Stimulated activated CD8-positive, alpha-beta memory T cell treated with anti-CD3 and anti-CD28 coated beads, Interleukin-4, amount 100 ng/mL, for 48 hours (primary cell): Measurements from ENCODE around the gene POLE.
A peak's percentile ranks its signal among the peaks of the same experiment; 100 is the strongest.
"Not testable (repeated sequence)": the region's sequence is repeated elsewhere in the genome, so short reads cannot be mapped to it uniquely, and the experiment has no call there.

Source experiments
- DNase-seq: peaks from one replicate; pipeline ENCODE4 v3.0.0-alpha.2; 2020

Gene POLE

GRCh38 chr12:132610051-132610759, 76.9 kb downstream of the POLE start, which contains the start of gene LRCOL1:
Gene LRCOL1 (minus strand): TSS chr12:132610582. CDS start chr12:132606251, 4,331 bp downstream.
- no peak for DNase-seq

GRCh38 chr12:132608231-132609171, 78.6 kb downstream of the POLE start:
- no peak for DNase-seq

GRCh38 chr12:132606927-132607326, 80.2 kb downstream of the POLE start:
- DNase-seq: no peak

DNA sequence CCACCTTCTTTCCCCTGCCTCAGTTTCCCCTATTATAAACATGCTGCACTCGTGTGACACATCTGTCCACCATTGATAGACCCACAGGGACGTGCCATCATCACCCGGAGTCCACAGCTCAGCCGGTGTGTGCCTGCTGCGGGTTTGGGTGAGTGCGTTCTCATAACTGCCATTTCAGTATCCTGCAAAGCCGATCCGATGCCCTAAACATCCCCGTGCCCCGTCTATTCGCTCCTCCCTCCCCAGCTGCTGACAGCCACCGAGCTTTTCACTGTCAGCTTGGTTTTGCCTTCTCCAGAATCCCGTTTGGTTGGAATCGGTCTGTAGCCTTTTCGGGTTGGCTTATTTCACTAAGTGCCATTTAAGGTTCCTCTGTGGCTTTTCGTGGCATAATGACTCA, 80.7 kb downstream of the POLE start:
- no peak for DNase-seq

DNA sequence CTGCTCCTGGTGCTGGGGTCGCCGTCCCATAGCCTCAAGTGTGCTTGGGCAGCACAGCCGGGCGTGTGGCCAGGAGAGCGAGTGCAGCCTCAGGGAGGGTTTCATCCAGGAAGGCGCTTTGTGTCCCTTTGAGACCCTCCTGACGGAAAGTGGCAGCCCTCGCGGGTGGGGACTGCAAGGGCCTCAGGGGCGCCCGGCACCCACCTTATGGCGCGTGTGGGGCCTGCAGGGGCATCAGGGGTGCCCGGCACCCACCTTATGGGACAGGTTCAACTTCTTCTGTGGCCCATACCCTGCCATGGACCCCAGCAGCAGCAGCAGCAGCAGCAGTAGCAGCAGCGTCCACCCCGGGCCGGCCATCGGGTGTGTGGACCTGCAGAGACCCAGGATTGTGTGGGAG, 81.2 kb downstream of the POLE start:
- no peak for DNase-seq

DNA sequence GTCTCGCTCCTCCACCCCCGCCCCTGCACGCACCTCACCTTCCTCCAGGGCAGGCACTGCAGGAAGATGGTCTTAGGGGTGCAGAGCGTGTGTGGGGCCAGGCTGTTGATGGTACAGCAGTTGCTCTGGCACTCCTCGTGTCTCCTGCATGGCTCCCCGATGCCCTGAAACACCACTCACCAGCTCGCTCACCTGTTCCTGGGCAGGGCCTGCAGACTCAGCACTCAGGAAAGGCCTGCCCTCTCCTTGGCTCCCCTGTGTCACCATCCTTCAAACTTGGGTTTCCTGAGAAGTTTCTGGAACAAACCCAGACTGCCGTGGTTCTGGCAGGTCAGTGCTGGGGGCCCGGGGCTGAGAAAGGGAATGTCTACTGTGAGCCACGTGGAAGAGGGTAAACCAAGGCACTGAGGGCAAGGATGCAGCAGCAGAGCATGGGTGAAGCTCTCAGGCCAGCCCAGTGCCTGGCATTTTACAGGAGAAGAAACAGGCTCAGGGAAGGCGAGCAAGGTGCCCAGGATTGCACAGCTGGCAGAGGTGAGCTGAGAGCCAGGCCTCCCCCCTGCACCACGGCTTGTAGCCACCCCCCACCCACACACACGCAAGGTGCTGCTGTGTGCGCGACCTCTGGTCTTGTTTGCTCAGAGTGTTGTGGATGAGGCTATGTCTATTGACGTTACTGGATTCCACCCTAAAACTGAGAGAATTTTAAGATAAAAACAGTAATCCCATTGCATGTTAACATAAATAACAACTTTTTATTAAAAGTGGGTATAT, 82.3 kb downstream of the POLE start:
- no peak for DNase-seq

GRCh38 chr12:132604151-132604618, 83.0 kb downstream of the POLE start:
- no peak for DNase-seq

DNA sequence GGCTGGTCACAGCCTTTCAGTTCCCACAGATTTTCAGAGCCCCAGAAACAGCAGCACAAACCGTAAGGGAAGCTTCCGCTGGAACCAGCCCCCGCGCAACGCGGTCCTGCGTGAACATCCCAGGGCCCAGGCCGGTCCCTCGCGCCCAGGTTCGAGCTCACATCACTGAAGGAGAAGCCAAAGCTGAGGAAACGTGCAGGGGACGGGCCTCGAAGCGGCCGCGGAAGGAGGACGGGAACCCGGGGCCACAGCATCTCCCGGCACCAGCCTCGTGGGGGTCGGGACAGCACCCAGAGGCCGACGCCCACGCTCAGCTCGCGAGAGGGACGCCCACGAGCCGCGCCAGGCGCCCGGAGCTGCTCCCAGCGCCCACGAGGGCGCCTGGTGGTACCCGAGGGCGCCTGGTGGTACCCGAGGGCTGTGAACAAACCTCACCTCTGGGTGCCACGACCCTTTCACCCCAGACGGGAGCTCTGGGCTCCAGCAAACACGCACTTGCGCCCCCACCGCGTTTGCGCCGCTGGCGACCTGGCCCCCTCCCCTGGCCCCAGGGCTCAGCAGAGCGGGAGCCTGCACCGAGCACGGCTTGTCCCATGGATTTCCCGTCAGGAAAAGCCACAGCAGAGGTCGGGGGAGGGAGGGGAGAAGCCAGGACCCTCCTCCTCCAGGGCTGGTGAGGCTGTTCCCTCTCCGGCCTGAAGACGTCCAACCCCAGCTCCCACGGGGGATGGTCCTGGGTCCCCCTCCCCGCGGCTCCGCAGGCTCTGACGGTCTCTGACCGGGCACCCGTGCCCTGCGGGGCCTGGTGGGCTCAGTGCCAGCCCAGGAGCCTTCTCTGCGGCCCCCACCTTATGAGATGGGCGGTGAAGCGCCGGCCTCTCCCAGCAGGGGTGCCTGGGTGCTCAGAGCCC, 83.6 kb downstream of the POLE start:
- DNase-seq: no peak

GRCh38 chr12:132602572-132603239, 84.4 kb downstream of the POLE start:
- no peak for DNase-seq

GRCh38 chr12:132601171-132601883, 85.8 kb downstream of the POLE start:
- no peak for DNase-seq

DNA sequence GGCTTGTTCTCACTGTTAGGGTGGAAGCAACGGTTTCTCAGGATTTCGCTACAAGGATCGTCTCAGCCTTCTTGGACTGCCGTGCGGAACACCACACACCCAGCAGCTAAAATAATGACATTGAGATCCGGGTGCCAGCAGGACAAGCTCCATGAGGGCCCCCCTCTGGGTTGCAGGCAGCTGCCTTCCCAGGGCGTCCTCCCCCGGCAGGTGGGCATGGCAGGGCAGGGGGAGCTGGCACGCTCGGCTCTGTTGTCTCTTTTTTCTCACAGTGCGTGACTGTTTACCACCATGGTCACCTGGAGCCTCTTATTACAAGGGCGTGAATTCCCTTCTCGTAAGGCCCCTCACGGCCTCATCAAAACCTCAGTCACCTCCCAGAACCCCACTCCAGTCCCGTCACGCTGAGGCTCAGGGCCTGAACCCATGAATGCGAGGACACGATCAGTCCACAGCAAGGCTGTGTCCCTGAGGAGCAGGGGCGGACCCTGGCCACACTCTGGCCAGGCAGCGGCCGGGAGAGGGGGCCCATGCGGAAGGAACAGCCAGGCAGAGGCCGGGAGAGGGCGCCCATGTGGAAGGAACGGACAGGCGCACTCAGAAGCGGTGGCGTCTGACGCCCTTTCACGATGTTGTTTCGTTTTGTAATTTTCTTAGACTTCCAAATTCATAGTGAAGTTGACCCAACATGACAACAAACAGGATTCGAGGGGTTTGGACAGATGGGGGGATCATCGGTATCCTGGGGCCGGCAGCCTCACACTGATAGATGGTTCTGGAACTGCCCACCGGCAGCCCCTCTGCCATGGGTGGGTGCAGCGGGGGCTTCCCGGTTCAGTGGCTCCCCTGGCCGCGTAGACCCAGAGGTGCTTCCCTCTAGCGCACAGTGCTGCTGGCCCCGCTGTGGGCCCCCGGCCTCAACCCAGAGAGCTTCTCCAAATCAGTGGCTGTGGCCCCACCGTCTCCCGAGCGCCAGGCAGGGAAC, 86.8 kb downstream of the POLE start:
- DNase-seq: peak; percentile 49

DNA sequence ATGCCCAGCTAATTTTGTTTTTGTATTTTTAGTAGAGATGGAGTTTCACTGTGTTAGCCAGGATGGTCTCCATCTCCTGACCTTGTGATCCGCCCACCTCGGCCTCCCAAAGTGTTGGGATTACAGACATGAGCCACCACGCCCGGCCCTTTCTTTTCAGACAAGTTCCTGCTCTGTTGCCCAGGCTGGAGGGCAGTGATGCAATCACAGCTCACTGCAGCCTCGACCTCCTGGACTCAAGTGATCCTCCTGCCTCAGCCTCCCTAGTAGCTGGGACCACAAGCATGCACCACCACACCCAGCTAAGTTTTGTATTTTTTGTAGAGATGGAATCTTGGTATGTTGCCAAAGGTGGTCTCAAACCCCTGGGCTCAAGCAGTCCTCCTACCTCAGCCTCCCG, 87.6 kb downstream of the POLE start:
- not testable (repeated sequence) for DNase-seq

- DNase-seq: no peak
Observed at GRCh38 chr12:132597333-132598316, 89.5 kb downstream of the POLE start.

- no peak for DNase-seq
Observed at GRCh38 chr12:132596016-132596415, 91.1 kb downstream of the POLE start.

DNA sequence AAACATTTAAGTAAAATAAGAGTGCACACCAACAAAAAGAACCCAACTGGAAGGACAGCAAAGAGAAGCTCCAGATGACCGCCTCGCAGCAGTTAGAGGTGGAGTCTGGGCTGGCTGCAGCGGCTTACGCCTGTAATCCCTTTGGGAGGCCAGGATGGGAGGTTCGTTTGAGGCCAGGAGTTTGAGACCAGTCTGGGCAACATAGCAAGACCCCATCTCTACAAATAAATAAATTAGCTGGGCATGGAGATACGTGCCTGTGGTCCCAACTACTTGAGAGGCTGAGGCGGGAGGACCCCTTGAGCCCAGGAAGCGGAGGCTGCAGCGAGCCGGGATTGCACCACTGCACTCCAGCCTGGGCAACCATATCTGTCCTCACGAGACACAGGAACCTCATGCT, 92.0 kb downstream of the POLE start:
- no peak for DNase-seq

DNA sequence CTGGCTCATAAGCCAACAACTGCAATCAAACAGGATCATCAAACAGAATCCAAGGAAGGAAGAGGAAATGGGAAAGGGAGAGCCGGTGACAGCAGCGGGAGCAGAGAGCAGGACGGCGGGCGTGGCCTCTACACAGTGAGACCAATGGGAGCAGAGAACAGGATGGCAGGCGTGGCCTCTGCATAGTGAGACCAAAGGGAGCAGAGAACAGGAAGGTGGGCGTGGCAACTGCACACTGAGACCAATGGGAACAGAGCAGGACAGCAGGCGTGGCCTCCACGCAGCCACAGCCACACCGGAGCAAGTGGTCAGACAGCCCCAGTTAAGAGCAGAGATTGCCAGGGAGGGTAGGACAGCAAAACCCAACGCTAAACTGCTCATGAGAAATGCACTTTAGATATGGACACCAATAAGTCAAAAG, 93.2 kb downstream of the POLE start:
- peak; percentile 58 for DNase-seq

GRCh38 chr12:132593521-132593920, 93.6 kb downstream of the POLE start:
- no peak for DNase-seq

DNA sequence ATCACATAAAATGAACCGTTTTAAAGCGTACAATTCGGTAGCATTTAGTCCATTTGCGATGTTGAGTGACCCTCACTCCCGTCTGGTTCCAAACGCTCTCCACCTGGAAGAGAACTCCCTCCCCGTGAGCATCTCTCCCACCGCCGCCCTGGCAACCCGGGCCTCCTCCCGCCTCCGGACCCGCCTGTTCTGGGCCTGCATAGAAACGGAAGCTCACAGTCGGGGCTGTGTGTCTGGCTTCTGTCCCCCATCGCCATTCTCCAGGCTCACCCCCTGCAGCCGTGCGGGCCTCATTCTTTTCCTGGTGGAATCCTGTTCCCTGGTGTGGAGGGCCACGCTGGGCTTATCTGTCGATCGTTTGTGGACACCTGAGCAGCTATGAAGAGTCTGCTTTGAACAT, 94.1 kb downstream of the POLE start:
- DNase-seq: no peak
